Activated CD4-positive, alpha-beta T cell treated with anti-CD3 and anti-CD28 coated beads, Interleukin-2, amount 10 ng/mL, durations not matched to agents 7 days and 5 days (primary cell): ENCODE data around the gene S100A8. TPM values are rescaled to one million over a fixed set of nuclear protein-coding genes. Genes with fewer than 3 reads are reported as not detected.

Experiments used
- CTCF ChIA-PET: fragments of 350-600 bp; sonication (Branson Sonifier 250); formaldehyde crosslinking; loops from one replicate; lab custom pipeline; 2021; ENCODE audit warnings: antibody characterized with exemption; lab: Charles Lee
- POLR2A ChIA-PET: fragments of 350-600 bp; sonication (Branson Sonifier 250); formaldehyde crosslinking; loops from one replicate; lab custom pipeline; 2021; ENCODE audit warnings: antibody characterized with exemption; lab: Charles Lee
- DNase-seq: peaks from one replicate; pipeline ENCODE4 v3.0.0-alpha.2; 2020
- H3K27ac Mint-ChIP-seq: one replicate; pipeline ENCODE4 v1.8.0; 2021; ENCODE audit warnings: mild to moderate bottlenecking, moderate library complexity, mixed read lengths
- H3K27me3 Mint-ChIP-seq: one replicate; pipeline ENCODE4 v1.8.0; 2021; ENCODE audit warnings: mixed read lengths
- H3K36me3 Mint-ChIP-seq: one replicate; pipeline ENCODE4 v1.8.0; 2021; ENCODE audit warnings: low read depth, mixed read lengths
- H3K4me1 Mint-ChIP-seq: one replicate; pipeline ENCODE4 v1.8.0; 2021; ENCODE audit warnings: mixed read lengths
- H3K4me3 Mint-ChIP-seq: one replicate; pipeline ENCODE4 v1.8.0; 2021; ENCODE audit warnings: mild to moderate bottlenecking, moderate library complexity, mixed read lengths
- H3K9me3 Mint-ChIP-seq: one replicate; pipeline ENCODE4 v1.8.0; 2021; ENCODE audit warnings: mixed read lengths
- total RNA-seq, 2 experiments: library from RNA; stranded (reverse); gene quantifications; one replicate each; pipeline ENCODE4 v1.2.3, GENCODE V29; 2021

The S100A8 gene
- total RNA-seq, 2 experiments from 2014 or later, result not detected

- Mint-ChIP-seq H3K27ac (no peak overlapping the region), H3K4me1 (peaks cover 17% of the 10 kb centered on the region), H3K9me3 (no peaks in the 10 kb centered on the region), H3K36me3 (no peaks in the 10 kb centered on the region), H3K27me3 (peaks cover 7% of the 10 kb centered on the region), H3K4me3 (no peak overlapping the region)
- POLR2A ChIA-PET, result no interaction called here
- no peak for DNase-seq
- CTCF ChIA-PET, result interaction anchor here (1.2 kb wide), 1 partner anchor 12 kb away, joined by 4 read pairs; the partner anchor contains the start of gene PGLYRP4
These were observed 29.3 kb downstream of the S100A8 start for GRCh38 chr1:153361480-153362109.

- Mint-ChIP-seq H3K4me1 (peaks cover 19% of the 10 kb centered on the region), H3K27ac (no peak overlapping the region), H3K27me3 (peaks cover 5% of the 10 kb centered on the region), H3K4me3 (no peak overlapping the region), H3K36me3 (no peaks in the 10 kb centered on the region), H3K9me3 (no peaks in the 10 kb centered on the region)
- ChIA-PET POLR2A (no interaction called here), CTCF (no interaction called here)
- DNase-seq, result no peak
These were observed 30.0 kb downstream of the S100A8 start for GRCh38 chr1:153360592-153361479.

- Mint-ChIP-seq H3K36me3 (no peaks in the 10 kb centered on the region), H3K27ac (no peak overlapping the region), H3K9me3 (no peaks in the 10 kb centered on the region), H3K27me3 (peaks cover 5% of the 10 kb centered on the region), H3K4me1 (peaks cover 19% of the 10 kb centered on the region), H3K4me3 (no peak overlapping the region)
- ChIA-PET CTCF (no interaction called here), POLR2A (no interaction called here)
- DNase-seq, result no peak
These were observed 30.7 kb downstream of the S100A8 start for GRCh38 chr1:153360190-153360589.

- POLR2A ChIA-PET, result no interaction called here
These were observed 31.6 kb downstream of the S100A8 start for GRCh38 chr1:153359241-153359640.

GRCh38 chr1:153358691-153358975 is 32.2 kb downstream of the S100A8 start:
- no peak overlapping the region for H3K27ac Mint-ChIP-seq
- no peaks in the 10 kb centered on the region for H3K36me3 Mint-ChIP-seq
- CTCF ChIA-PET, result interaction anchor here (0.5 to 1.5 kb wide), 2 partner anchors 107 to 218 kb away, joined by 4 read pairs; no protein-coding TSS in a partner anchor
- DNase-seq, result no peak
- no peaks in the 10 kb centered on the region for H3K9me3 Mint-ChIP-seq
- H3K4me3 Mint-ChIP-seq, result no peak overlapping the region
- POLR2A ChIA-PET, result no interaction called here
- peaks cover 19% of the 10 kb centered on the region for H3K4me1 Mint-ChIP-seq
- H3K27me3 Mint-ChIP-seq, result peaks cover 5% of the 10 kb centered on the region

More at GRCh38 chr1:153359241-153359640, 31.6 kb downstream of the S100A8 start:
- peaks cover 5% of the 10 kb centered on the region for H3K27me3 Mint-ChIP-seq
- CTCF ChIA-PET, result interaction anchor here (1.5 kb wide), 1 partner anchor 107 kb away, joined by 4 read pairs; no protein-coding TSS in a partner anchor
- no peaks in the 10 kb centered on the region for H3K36me3 Mint-ChIP-seq
- DNase-seq, result no peak
- peaks cover 19% of the 10 kb centered on the region for H3K4me1 Mint-ChIP-seq
- H3K9me3 Mint-ChIP-seq, result no peaks in the 10 kb centered on the region
- no peak overlapping the region for H3K4me3 Mint-ChIP-seq
- no peak overlapping the region for H3K27ac Mint-ChIP-seq

GRCh38 chr1:153357853-153358690 is 32.8 kb downstream of the S100A8 start, which contains the start of gene S100A9:
Gene S100A9, plus strand, starts transcription at chr1:153357854. Its CDS starts 430 bp downstream, at chr1:153358284.
- Mint-ChIP-seq H3K36me3 (no peaks in the 10 kb centered on the region), H3K27me3 (peaks cover 4% of the 10 kb centered on the region), H3K4me1 (peaks cover 19% of the 10 kb centered on the region), H3K27ac (peak within 1 kb of the TSS; percentile 41), H3K4me3 (no peak within 1 kb of the TSS), H3K9me3 (no peaks in the 10 kb centered on the region)
- no peak for DNase-seq
- CTCF ChIA-PET, result interaction anchor here (0.5 to 1.5 kb wide), 4 partner anchors 13 to 218 kb away, joined by 3 to 5 read pairs (median 4); no protein-coding TSS in a partner anchor
- POLR2A ChIA-PET, result no interaction called here

- no peak overlapping the region for H3K4me3 Mint-ChIP-seq
These were observed 33.6 kb downstream of the S100A8 start for GRCh38 chr1:153357076-153357852.

GRCh38 chr1:153356392-153357075 is 34.3 kb downstream of the S100A8 start:
- H3K36me3 Mint-ChIP-seq, result no peaks in the 10 kb centered on the region
- H3K4me1 Mint-ChIP-seq, result peaks cover 19% of the 10 kb centered on the region
- peak overlapping the region; percentile 15 for H3K27ac Mint-ChIP-seq
- no peak overlapping the region for H3K4me3 Mint-ChIP-seq
- no peaks in the 10 kb centered on the region for H3K9me3 Mint-ChIP-seq
- CTCF ChIA-PET, result interaction anchor here (1.4 to 1.6 kb wide), 2 partner anchors 12 to 139 kb away, joined by 5 to 9 read pairs; no protein-coding TSS in a partner anchor
- peaks cover 2% of the 10 kb centered on the region for H3K27me3 Mint-ChIP-seq
- DNase-seq, result no peak
- POLR2A ChIA-PET, result no interaction called here

More at GRCh38 chr1:153357076-153357852, 33.6 kb downstream of the S100A8 start:
- Mint-ChIP-seq H3K27me3 (peaks cover 2% of the 10 kb centered on the region), H3K36me3 (no peaks in the 10 kb centered on the region), H3K4me1 (peaks cover 19% of the 10 kb centered on the region), H3K9me3 (no peaks in the 10 kb centered on the region), H3K27ac (peak overlapping the region; percentile 41)
- no peak for DNase-seq
- POLR2A ChIA-PET, result no interaction called here
- CTCF ChIA-PET, result interaction anchor here (0.9 to 1.4 kb wide), 2 partner anchors 12 to 141 kb away, joined by 3 to 5 read pairs; no protein-coding TSS in a partner anchor

- Mint-ChIP-seq H3K27ac (no peak overlapping the region), H3K9me3 (no peaks in the 10 kb centered on the region), H3K36me3 (no peaks in the 10 kb centered on the region)
These were observed 35.3 kb downstream of the S100A8 start for GRCh38 chr1:153355445-153356071.

GRCh38 chr1:153354515-153355193 is 36.2 kb downstream of the S100A8 start:
- H3K4me3 Mint-ChIP-seq, result no peak overlapping the region
- peaks cover 12% of the 10 kb centered on the region for H3K27me3 Mint-ChIP-seq
- H3K27ac Mint-ChIP-seq, result no peak overlapping the region
- no peaks in the 10 kb centered on the region for H3K36me3 Mint-ChIP-seq
- ChIA-PET POLR2A (no interaction called here), CTCF (interaction anchor here (0.9 to 1.6 kb wide), 3 partner anchors 8 to 141 kb away, joined by 3 to 9 read pairs (median 4); no protein-coding TSS in a partner anchor)
- DNase-seq, result no peak
- H3K4me1 Mint-ChIP-seq, result peaks cover 19% of the 10 kb centered on the region
- H3K9me3 Mint-ChIP-seq, result no peaks in the 10 kb centered on the region

More at GRCh38 chr1:153355445-153356071, 35.3 kb downstream of the S100A8 start:
- H3K4me3 Mint-ChIP-seq, result no peak overlapping the region
- DNase-seq, result peak; percentile 59
- ChIA-PET POLR2A (no interaction called here), CTCF (interaction anchor here (0.6 to 1.6 kb wide), 6 partner anchors 9 to 156 kb away, joined by 3 to 9 read pairs (median 4); no protein-coding TSS in a partner anchor)
- H3K4me1 Mint-ChIP-seq, result peaks cover 19% of the 10 kb centered on the region
- peaks cover 12% of the 10 kb centered on the region for H3K27me3 Mint-ChIP-seq
